T-helper 2 cell treated with Interferon-gamma antibody and Interleukin-4, amounts not matched to agents 5 μg/mL and 100 μg/mL, for 36 hours (primary cell): ENCODE results near the gene CHST11.
"Not testable (repeated sequence)": the region's sequence is repeated elsewhere in the genome, so short reads cannot be mapped to it uniquely, and the experiment has no call there.

Experiments
- DNase-seq: peaks from one replicate; pipeline ENCODE4 v3.0.0; 2021; ENCODE audit warnings: low spot score
- H3K27ac Mint-ChIP-seq: one replicate; pipeline ENCODE4 v1.8.0; 2021; ENCODE audit warnings: mild to moderate bottlenecking, mixed read lengths
- H3K27me3 Mint-ChIP-seq: one replicate; pipeline ENCODE4 v1.8.0; 2021; ENCODE audit warnings: low read depth, mixed read lengths
- H3K36me3 Mint-ChIP-seq: one replicate; pipeline ENCODE4 v1.8.0; 2021; ENCODE audit warnings: low read depth, mixed read lengths
- H3K4me1 Mint-ChIP-seq: one replicate; pipeline ENCODE4 v1.8.0; 2021; ENCODE audit warnings: low read depth, mixed read lengths
- H3K4me3 Mint-ChIP-seq: one replicate; pipeline ENCODE4 v1.8.0; 2022; ENCODE audit warnings: mild to moderate bottlenecking, moderate library complexity, mixed read lengths
- H3K9me3 Mint-ChIP-seq: one replicate; pipeline ENCODE4 v1.8.0; 2021; ENCODE audit warnings: mixed read lengths

The CHST11 gene

DNA sequence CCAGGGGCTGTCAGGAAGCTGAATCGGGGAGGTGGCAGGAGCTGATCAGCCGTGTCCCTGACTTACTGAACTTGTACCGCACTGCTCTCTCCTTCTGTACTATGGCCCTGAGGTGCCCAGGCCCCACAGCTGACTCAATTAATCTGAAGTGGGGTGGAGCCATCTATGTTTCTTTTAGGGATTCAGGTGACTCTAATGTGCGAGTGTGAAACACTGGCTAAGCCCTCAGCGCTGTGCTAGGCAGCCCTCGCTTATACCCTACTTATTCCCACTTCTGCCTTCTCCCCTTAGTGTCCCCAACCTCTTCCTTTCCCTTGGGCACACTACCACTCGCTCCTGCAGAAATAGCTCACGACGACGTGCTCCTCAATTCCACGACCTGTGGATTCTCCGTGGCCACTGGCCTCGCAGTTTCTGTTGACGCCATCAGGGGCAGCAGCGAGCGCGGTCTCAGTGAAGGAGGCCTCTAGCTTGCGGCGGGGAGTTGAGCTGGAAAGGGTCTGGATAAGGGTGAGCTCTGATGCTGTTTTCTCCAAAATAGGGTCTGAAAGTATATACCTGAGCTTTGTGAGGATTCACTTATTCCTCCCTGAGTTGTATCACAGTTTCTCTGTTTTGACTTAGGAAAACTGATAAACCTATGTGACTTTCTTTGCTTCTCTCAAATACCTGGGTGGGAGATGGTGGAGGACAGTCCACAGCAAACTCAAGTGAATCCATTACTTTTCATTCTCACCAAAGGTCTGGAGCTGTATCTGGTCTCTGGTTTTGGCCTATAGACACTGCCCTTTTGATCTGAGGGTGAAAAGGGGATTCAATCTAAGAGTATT lies 333.8 kb downstream of the CHST11 start:
- Mint-ChIP-seq H3K27ac (no peak overlapping the region), H3K36me3 (no peaks in the 10 kb centered on the region), H3K4me1 (peaks cover 4% of the 10 kb centered on the region), H3K9me3 (no peaks in the 10 kb centered on the region), H3K27me3 (peaks cover 7% of the 10 kb centered on the region), H3K4me3 (peak overlapping the region; percentile 73)
- DNase-seq, result peak; percentile 20

GRCh38 chr12:104792570-104792969 lies 335.8 kb downstream of the CHST11 start:
- H3K4me1 Mint-ChIP-seq, result peaks cover 4% of the 10 kb centered on the region
- H3K4me3 Mint-ChIP-seq, result no peak overlapping the region
- peaks cover 13% of the 10 kb centered on the region for H3K27me3 Mint-ChIP-seq
- H3K9me3 Mint-ChIP-seq, result no peaks in the 10 kb centered on the region
- no peak for DNase-seq
- H3K27ac Mint-ChIP-seq, result no peak overlapping the region
- no peaks in the 10 kb centered on the region for H3K36me3 Mint-ChIP-seq

DNA sequence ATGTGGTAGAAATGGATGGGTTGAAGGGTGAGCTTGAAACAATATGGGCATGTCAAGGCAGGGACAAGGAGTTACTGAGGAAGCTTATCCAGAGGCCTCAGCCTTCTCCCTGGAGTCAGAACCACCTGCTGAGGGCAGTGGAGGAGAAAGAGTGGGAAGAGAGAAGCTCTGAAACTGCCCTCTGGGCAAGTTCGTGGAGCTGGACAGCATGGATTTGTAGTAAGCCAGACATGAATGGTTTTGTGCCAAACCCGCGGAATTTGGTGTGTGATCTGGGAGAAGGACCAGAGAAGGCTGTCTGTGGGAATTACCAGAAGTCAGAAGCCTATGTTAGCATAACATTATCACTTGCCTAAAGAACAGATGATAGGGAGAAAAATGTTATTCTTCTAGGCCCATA lies 336.5 kb downstream of the CHST11 start:
- H3K27me3 Mint-ChIP-seq, result peaks cover 15% of the 10 kb centered on the region
- DNase-seq, result no peak
- no peaks in the 10 kb centered on the region for H3K36me3 Mint-ChIP-seq
- no peak overlapping the region for H3K27ac Mint-ChIP-seq
- H3K4me3 Mint-ChIP-seq, result no peak overlapping the region
- H3K9me3 Mint-ChIP-seq, result no peaks in the 10 kb centered on the region
- H3K4me1 Mint-ChIP-seq, result peaks cover 4% of the 10 kb centered on the region

- Mint-ChIP-seq H3K4me3 (no peak overlapping the region), H3K9me3 (no peaks in the 10 kb centered on the region), H3K27me3 (peaks cover 15% of the 10 kb centered on the region), H3K27ac (no peak overlapping the region), H3K36me3 (no peaks in the 10 kb centered on the region), H3K4me1 (peaks cover 2% of the 10 kb centered on the region)
- DNase-seq, result no peak
These were observed 337.2 kb downstream of the CHST11 start for GRCh38 chr12:104793968-104794367.

GRCh38 chr12:104796475-104796862 lies 339.7 kb downstream of the CHST11 start:
- H3K27me3 Mint-ChIP-seq, result peaks cover 22% of the 10 kb centered on the region
- no peaks in the 10 kb centered on the region for H3K4me1 Mint-ChIP-seq
- no peaks in the 10 kb centered on the region for H3K9me3 Mint-ChIP-seq
- no peak overlapping the region for H3K27ac Mint-ChIP-seq
- no peak overlapping the region for H3K4me3 Mint-ChIP-seq
- no peak for DNase-seq
- no peaks in the 10 kb centered on the region for H3K36me3 Mint-ChIP-seq

GRCh38 chr12:104799458-104799857 lies 342.7 kb downstream of the CHST11 start:
- Mint-ChIP-seq H3K27ac (no peak overlapping the region), H3K4me1 (no peaks in the 10 kb centered on the region), H3K9me3 (no peaks in the 10 kb centered on the region), H3K4me3 (no peak overlapping the region), H3K27me3 (peaks cover 33% of the 10 kb centered on the region), H3K36me3 (no peaks in the 10 kb centered on the region)
- DNase-seq, result no peak

- Mint-ChIP-seq H3K4me3 (no peak overlapping the region), H3K4me1 (no peaks in the 10 kb centered on the region), H3K9me3 (no peaks in the 10 kb centered on the region), H3K36me3 (no peaks in the 10 kb centered on the region), H3K27me3 (peaks cover 36% of the 10 kb centered on the region), H3K27ac (no peak overlapping the region)
- no peak for DNase-seq
These were observed 344.3 kb downstream of the CHST11 start for GRCh38 chr12:104801005-104801404.

DNA sequence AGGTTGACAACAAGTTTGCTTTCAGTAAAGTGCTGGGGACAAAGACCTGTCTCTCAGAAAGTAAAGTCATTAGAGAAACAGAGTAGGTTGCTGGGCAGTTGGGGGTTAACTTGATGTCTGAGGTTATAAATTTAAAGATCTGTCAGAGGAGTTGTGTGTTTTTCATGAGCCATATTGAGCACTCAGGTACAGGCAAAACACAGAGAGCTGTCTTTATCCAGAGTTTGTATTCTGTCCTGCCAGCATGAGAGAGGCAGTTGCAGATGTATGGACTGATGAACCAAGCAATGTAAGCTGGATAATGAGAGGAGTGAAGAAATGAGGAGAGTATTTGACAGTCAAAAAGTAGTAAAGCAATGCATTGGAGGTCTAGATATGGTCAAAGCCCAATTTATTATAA lies 344.7 kb downstream of the CHST11 start:
- Mint-ChIP-seq H3K27me3 (peaks cover 36% of the 10 kb centered on the region), H3K4me3 (no peak overlapping the region), H3K36me3 (no peaks in the 10 kb centered on the region), H3K9me3 (no peaks in the 10 kb centered on the region), H3K27ac (no peak overlapping the region), H3K4me1 (no peaks in the 10 kb centered on the region)
- no peak for DNase-seq

DNA sequence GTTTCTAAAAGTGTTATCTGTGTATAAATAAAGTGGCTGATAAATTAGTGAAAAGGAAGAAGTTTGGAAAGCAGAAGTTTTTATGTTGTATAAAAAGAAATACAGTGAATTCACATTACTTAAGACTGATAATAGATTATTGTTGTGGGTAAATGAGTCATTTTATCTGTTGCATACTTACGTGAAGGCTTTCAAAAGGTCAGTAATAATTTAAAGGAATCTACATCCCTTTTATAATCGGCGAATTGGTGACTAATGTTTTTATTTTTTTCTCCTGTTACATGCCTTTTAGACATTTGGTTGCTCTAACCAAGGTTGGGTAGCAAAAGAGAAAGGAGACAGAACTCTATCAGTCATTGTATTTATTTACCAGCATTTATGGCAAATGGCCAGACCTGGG lies 345.5 kb downstream of the CHST11 start:
- peaks cover 31% of the 10 kb centered on the region for H3K27me3 Mint-ChIP-seq
- H3K36me3 Mint-ChIP-seq, result no peaks in the 10 kb centered on the region
- DNase-seq, result no peak

GRCh38 chr12:104805186-104805585 lies 348.4 kb downstream of the CHST11 start:
- Mint-ChIP-seq H3K36me3 (no peaks in the 10 kb centered on the region), H3K27me3 (peaks cover 27% of the 10 kb centered on the region), H3K27ac (no peak overlapping the region), H3K4me1 (no peaks in the 10 kb centered on the region), H3K4me3 (no peak overlapping the region), H3K9me3 (no peaks in the 10 kb centered on the region)
- no peak for DNase-seq

More for the DNA sequence above, 345.5 kb downstream of the CHST11 start:
- H3K4me1 Mint-ChIP-seq, result no peaks in the 10 kb centered on the region
- H3K27ac Mint-ChIP-seq, result no peak overlapping the region
- no peaks in the 10 kb centered on the region for H3K9me3 Mint-ChIP-seq
- no peak overlapping the region for H3K4me3 Mint-ChIP-seq

DNA sequence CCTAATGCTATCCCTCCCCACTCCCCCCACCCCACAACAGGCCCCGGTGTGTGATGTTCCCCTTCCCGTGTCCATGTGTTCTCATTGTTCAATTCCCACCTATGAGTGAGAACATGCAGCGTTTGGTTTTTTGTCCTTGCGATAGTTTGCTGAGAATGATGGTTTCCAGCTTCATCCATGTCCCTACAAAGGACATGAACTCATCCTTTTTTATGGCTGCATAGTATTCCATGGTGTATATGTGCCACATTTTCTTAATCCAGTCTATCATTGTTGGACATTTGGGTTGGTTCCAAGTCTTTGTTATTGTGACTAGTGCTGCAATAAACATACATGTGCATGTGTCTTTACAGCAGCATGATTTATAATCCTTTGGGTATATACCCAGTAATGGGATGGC lies 349.4 kb downstream of the CHST11 start:
- H3K27me3 Mint-ChIP-seq, result peaks cover 23% of the 10 kb centered on the region
- not testable (repeated sequence) for H3K4me1 Mint-ChIP-seq, H3K4me3 Mint-ChIP-seq, H3K36me3 Mint-ChIP-seq, H3K9me3 Mint-ChIP-seq, DNase-seq, H3K27ac Mint-ChIP-seq

DNA sequence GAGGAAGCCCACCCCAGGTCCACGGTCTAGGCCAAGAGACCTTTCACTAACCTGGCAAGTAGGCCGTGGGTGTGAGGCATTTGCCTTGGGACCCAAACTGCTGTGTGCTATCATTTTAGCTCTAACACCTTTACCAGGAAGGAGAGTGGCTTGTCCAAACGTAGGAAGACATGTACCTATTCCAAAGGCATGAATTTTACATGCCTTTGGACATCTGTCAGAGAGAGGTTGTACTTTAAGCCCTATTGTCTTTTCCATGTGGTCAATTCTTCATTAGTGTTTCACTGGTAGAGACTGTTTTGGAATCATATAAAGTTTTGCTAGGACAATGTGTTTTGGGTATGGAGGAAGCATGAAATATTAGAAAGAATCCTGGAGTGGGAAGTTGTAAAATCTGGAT lies 352.5 kb downstream of the CHST11 start:
- no peaks in the 10 kb centered on the region for H3K4me1 Mint-ChIP-seq
- H3K27me3 Mint-ChIP-seq, result peaks cover 11% of the 10 kb centered on the region
- no peak for DNase-seq
- H3K27ac Mint-ChIP-seq, result no peak overlapping the region
- H3K36me3 Mint-ChIP-seq, result no peaks in the 10 kb centered on the region
- no peaks in the 10 kb centered on the region for H3K9me3 Mint-ChIP-seq
- no peak overlapping the region for H3K4me3 Mint-ChIP-seq

DNA sequence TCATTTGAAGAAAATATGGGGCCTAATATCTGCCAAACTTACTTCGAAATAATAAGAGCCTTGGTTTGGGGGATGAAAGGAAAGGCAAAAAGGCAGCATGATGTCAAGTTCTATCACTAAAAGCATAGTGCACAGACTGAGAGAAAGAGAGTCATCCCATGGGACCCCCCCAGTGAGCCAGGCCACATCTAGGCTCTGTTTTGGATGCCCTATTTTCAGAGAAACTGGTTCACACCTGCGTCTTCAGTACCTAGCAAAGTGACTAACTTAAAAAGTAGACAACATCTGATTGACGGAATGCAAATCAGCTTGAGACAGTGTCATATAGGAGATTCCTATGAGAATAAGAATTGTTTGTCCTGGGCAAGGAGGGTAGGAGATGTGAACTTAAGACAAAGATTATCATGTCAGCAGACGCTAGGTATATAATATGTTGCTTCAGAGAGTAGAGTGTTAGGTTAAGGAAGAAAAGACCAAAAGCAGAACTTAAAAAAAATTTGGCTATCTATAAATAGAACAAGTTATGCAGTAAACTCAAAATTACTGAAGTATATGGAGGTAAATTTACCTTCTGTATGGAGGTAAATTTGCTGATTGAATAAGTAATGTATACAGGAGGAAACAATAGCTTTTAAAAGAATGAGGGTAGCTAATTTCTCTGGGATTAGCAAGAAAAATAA lies 353.1 kb downstream of the CHST11 start:
- Mint-ChIP-seq H3K36me3 (no peaks in the 10 kb centered on the region), H3K27me3 (peaks cover 11% of the 10 kb centered on the region), H3K9me3 (no peaks in the 10 kb centered on the region), H3K4me3 (no peak overlapping the region), H3K4me1 (no peaks in the 10 kb centered on the region), H3K27ac (no peak overlapping the region)
- DNase-seq, result no peak
